Measurements from ENCODE around the gene FTSJ1. TPM values are rescaled to one million over a fixed set of nuclear protein-coding genes. Genes with fewer than 3 reads are reported as not detected.
"Not testable (repeated sequence)": the region's sequence is repeated elsewhere in the genome, so short reads cannot be mapped to it uniquely, and the experiment has no call there.

Gene FTSJ1
- total and polyA plus RNA-seq, 2 of the 8 experiments (the other 6 are each of a cell fraction or from before 2014, with no cell fraction given), result 62.4 to 80.4 TPM

GRCh38 chrX:48433713-48434112, 42.3 kb upstream of the FTSJ1 start:
- H3K18ac ChIP-seq (ENCODE audit: extremely low read depth, low read length); H3K27ac ChIP-seq (ENCODE audit: low read depth, low read length); H2BK15ac ChIP-seq (ENCODE audit: low read length); H3K4me2 ChIP-seq (ENCODE audit: insufficient read depth in 1 of 2, low read depth in 2 of 2, low read length in 2 of 2); H4K8ac ChIP-seq (ENCODE audit: extremely low read depth, insufficient read depth, low read length); H4K20me1 ChIP-seq (replicated peaks in 1 of 2; ENCODE audit: control insufficient read depth in 1 of 2, insufficient read depth in 2 of 2, low read length in 2 of 2); H3K23me2 ChIP-seq (ENCODE audit: low read depth, low read length); H2AFZ ChIP-seq (ENCODE audit: low read length); H3K4ac ChIP-seq (replicated peaks; ENCODE audit: insufficient read length, low read depth, low read length); H4K91ac ChIP-seq (replicated peaks; ENCODE audit: insufficient read length, low read length); H3K27me3 ChIP-seq (replicated peaks in 1 of 4; ENCODE audit: control insufficient read depth in 3 of 4, extremely low read depth in 1 of 4, insufficient read depth in 3 of 4, low read length in 3 of 4); CTCF ChIA-PET (ENCODE audit: partially characterized antibody); H3K56ac ChIP-seq (replicated peaks; ENCODE audit: insufficient read length, low read depth, low read length); H3K79me1 ChIP-seq (ENCODE audit: low read depth, low read length); H3K36me3 ChIP-seq (ENCODE audit: control insufficient read depth in 2 of 4, insufficient read depth in 4 of 4, low read length in 3 of 4); H2BK20ac ChIP-seq (ENCODE audit: low read length); H3K23ac ChIP-seq (ENCODE audit: insufficient read length); H2BK12ac ChIP-seq (ENCODE audit: low read depth, low read length); H3K79me2 ChIP-seq (ENCODE audit: control insufficient read depth in 1 of 2, insufficient read depth in 2 of 2, low read length in 2 of 2); H4K5ac ChIP-seq (ENCODE audit: insufficient read length, low read depth, low read length); H3K4me1 ChIP-seq (replicated peaks in 1 of 4; ENCODE audit: control insufficient read depth in 3 of 4, insufficient read depth in 4 of 4, low read length in 3 of 4); H3K9ac ChIP-seq (replicated peaks in 1 of 4; ENCODE audit: extremely low read depth in 1 of 4, low read depth in 3 of 4, low read length in 3 of 4); FAIRE-seq; H2BK5ac ChIP-seq (ENCODE audit: low read depth, low read length); H3K4me3 ChIP-seq (ENCODE audit: extremely low read depth in 1 of 4, insufficient read depth in 2 of 4, low read depth in 3 of 4, low read length in 4 of 4); POLR2A ChIA-PET (ENCODE audit: partially characterized antibody); H3K14ac ChIP-seq (ENCODE audit: insufficient read length); H2AK5ac ChIP-seq (ENCODE audit: low read depth, low read length); H2BK120ac ChIP-seq (replicated peaks; ENCODE audit: low read depth, low read length); H3K9me3 ChIP-seq (ENCODE audit: insufficient read depth in 2 of 2, low read depth in 1 of 2, low read length in 1 of 2): not testable (repeated sequence)
- DNase-seq (ENCODE audit: low read depth in 1 of 2, low spot score in 2 of 2), result peak in 1 of 2 experiments; percentile 44
- WGBS, 2 experiments (ENCODE audit: extremely low coverage in 1 of 2, insufficient coverage in 1 of 2, insufficient read length in 1 of 2, insufficient replicate concordance in 2 of 2, low coverage in 1 of 2, low lambda C conversion rate in 2 of 2, missing lambda C conversion rate in 1 of 2), result 78% methylated on average over 7 of the region's 13 CpGs; no CpG with 5 or more reads in 1 of the 2 experiments

GRCh38 chrX:48447201-48447600, 28.8 kb upstream of the FTSJ1 start:
- H3K27ac ChIP-seq (ENCODE audit: low read depth, low read length); H3K4ac ChIP-seq (replicated peaks; ENCODE audit: insufficient read length, low read depth, low read length); H2AK5ac ChIP-seq (ENCODE audit: low read depth, low read length); H4K20me1 ChIP-seq (replicated peaks in 1 of 2; ENCODE audit: control insufficient read depth in 1 of 2, insufficient read depth in 2 of 2, low read length in 2 of 2); H3K9ac ChIP-seq (replicated peaks in 1 of 4; ENCODE audit: extremely low read depth in 1 of 4, low read depth in 3 of 4, low read length in 3 of 4); H3K9me3 ChIP-seq (ENCODE audit: insufficient read depth in 2 of 2, low read depth in 1 of 2, low read length in 1 of 2); H3K56ac ChIP-seq (replicated peaks; ENCODE audit: insufficient read length, low read depth, low read length); H4K8ac ChIP-seq (ENCODE audit: extremely low read depth, insufficient read depth, low read length); H3K4me1 ChIP-seq (replicated peaks in 1 of 4; ENCODE audit: control insufficient read depth in 3 of 4, insufficient read depth in 4 of 4, low read length in 3 of 4); DNase-seq (ENCODE audit: low read depth in 1 of 2, low spot score in 2 of 2); H2BK120ac ChIP-seq (replicated peaks; ENCODE audit: low read depth, low read length); H3K18ac ChIP-seq (ENCODE audit: extremely low read depth, low read length); H3K4me3 ChIP-seq (ENCODE audit: extremely low read depth in 1 of 4, insufficient read depth in 2 of 4, low read depth in 3 of 4, low read length in 4 of 4); H2BK20ac ChIP-seq (ENCODE audit: low read length); H4K91ac ChIP-seq (replicated peaks; ENCODE audit: insufficient read length, low read length); POLR2A ChIA-PET (ENCODE audit: partially characterized antibody); H2BK15ac ChIP-seq (ENCODE audit: low read length); H2BK12ac ChIP-seq (ENCODE audit: low read depth, low read length); H3K14ac ChIP-seq (ENCODE audit: insufficient read length); H3K36me3 ChIP-seq (ENCODE audit: control insufficient read depth in 2 of 4, insufficient read depth in 4 of 4, low read length in 3 of 4); H3K23me2 ChIP-seq (ENCODE audit: low read depth, low read length); H3K79me2 ChIP-seq (ENCODE audit: control insufficient read depth in 1 of 2, insufficient read depth in 2 of 2, low read length in 2 of 2); H3K27me3 ChIP-seq (replicated peaks in 1 of 4; ENCODE audit: control insufficient read depth in 3 of 4, extremely low read depth in 1 of 4, insufficient read depth in 3 of 4, low read length in 3 of 4); FAIRE-seq; H2AFZ ChIP-seq (ENCODE audit: low read length); H3K23ac ChIP-seq (ENCODE audit: insufficient read length); H4K5ac ChIP-seq (ENCODE audit: insufficient read length, low read depth, low read length); H3K4me2 ChIP-seq (ENCODE audit: insufficient read depth in 1 of 2, low read depth in 2 of 2, low read length in 2 of 2); CTCF ChIA-PET (ENCODE audit: partially characterized antibody); H3K79me1 ChIP-seq (ENCODE audit: low read depth, low read length); H2BK5ac ChIP-seq (ENCODE audit: low read depth, low read length): not testable (repeated sequence)
- 85% methylated on average over 4 of the region's 6 CpGs; no CpG with 5 or more reads in 1 of the 2 experiments for WGBS, 2 experiments (ENCODE audit: extremely low coverage in 1 of 2, insufficient coverage in 1 of 2, insufficient read length in 1 of 2, insufficient replicate concordance in 2 of 2, low coverage in 1 of 2, low lambda C conversion rate in 2 of 2, missing lambda C conversion rate in 1 of 2)

Measured in H1 (cell line).